WTC11 (cell line): ENCODE results near the gene C5orf24. TPM values are rescaled to one million over a fixed set of nuclear protein-coding genes. Genes with fewer than 3 reads are reported as not detected.

Experiments
- ATAC-seq: fragments of 200-7000 bp; cut with Tn5 transposase; 2 replicates; pipeline ENCODE4 v1.10.0; 2021; ENCODE audit warnings: mild to moderate bottlenecking, moderate library complexity
- CTCF ChIA-PET: fragments of 300-600 bp; sonication (Branson Sonifier 250); formaldehyde crosslinking; loops from one replicate; lab custom pipeline; 2021; ENCODE audit warnings: antibody characterized with exemption; lab: Charles Lee
- POLR2A ChIA-PET: fragments of 350-600 bp; sonication (Branson Sonifier 250); formaldehyde crosslinking; loops from one replicate; lab custom pipeline; 2021; ENCODE audit warnings: antibody characterized with exemption; lab: Charles Lee
- DNase-seq: peaks from one replicate; pipeline ENCODE4 v3.0.0; 2021; ENCODE audit warnings: low spot score
- H3K27ac Mint-ChIP-seq: 2 replicates; pipeline ENCODE4 v1.8.0; 2021; ENCODE audit warnings: mixed read lengths
- H3K27me3 Mint-ChIP-seq: 2 replicates; pipeline ENCODE4 v1.8.0; 2021; ENCODE audit warnings: low read depth, mild to moderate bottlenecking, moderate library complexity, mixed read lengths
- H3K36me3 Mint-ChIP-seq: 2 replicates; pipeline ENCODE4 v1.8.0; 2021; ENCODE audit warnings: mixed read lengths
- H3K4me1 Mint-ChIP-seq: 2 replicates; pipeline ENCODE4 v1.8.0; 2022; ENCODE audit warnings: mixed read lengths
- H3K4me3 Mint-ChIP-seq: 2 replicates; pipeline ENCODE4 v1.8.0; 2021; ENCODE audit warnings: mild to moderate bottlenecking, moderate library complexity, mixed read lengths
- H3K9me3 Mint-ChIP-seq: 2 replicates; pipeline ENCODE4 v1.8.0; 2021; ENCODE audit warnings: mixed read lengths
- AR ChIP-seq: fragments of 250-450 bp; sonication (Bioruptor Pico); IDR thresholded peaks from 2 replicates; pipeline ENCODE4 v1.9.0; 2021; ENCODE audit warnings: mild to moderate bottlenecking
- E2F4 ChIP-seq: sonication (generic); formaldehyde crosslinking; IDR thresholded peaks from 2 replicates; pipeline ENCODE4 v1.8.1; 2022; ENCODE audit warnings: low read depth, mild to moderate bottlenecking, moderate library complexity, missing genetic modification reagents, borderline replicate concordance
- ELF4 ChIP-seq: sonication (generic); formaldehyde crosslinking; IDR thresholded peaks from 2 replicates; pipeline ENCODE4 v1.8.1; 2022; ENCODE audit warnings: low read depth, mild to moderate bottlenecking, moderate library complexity, missing genetic modification reagents
- FOXP4 ChIP-seq: sonication (generic); formaldehyde crosslinking; IDR thresholded peaks from 2 replicates; pipeline ENCODE4 v1.8.0; 2022; ENCODE audit warnings: mild to moderate bottlenecking, missing genetic modification reagents
- GTF2I ChIP-seq: fragments of 250-450 bp; sonication (Bioruptor Pico); conservative IDR thresholded peaks from 2 replicates; pipeline ENCODE4 v1.4.0; 2021; ENCODE audit warnings: mild to moderate bottlenecking
- IRF2 ChIP-seq: sonication (generic); formaldehyde crosslinking; IDR thresholded peaks from 2 replicates; pipeline ENCODE4 v1.8.0; 2022; ENCODE audit warnings: low read depth, missing genetic modification reagents, borderline replicate concordance
- MXD4 ChIP-seq: fragments of 250-450 bp; sonication (Bioruptor Pico); IDR thresholded peaks from 2 replicates; pipeline ENCODE4 v1.8.0; 2021; ENCODE audit warnings: mild to moderate bottlenecking, moderate library complexity, borderline replicate concordance
- MYBL2 ChIP-seq: sonication (generic); formaldehyde crosslinking; IDR thresholded peaks from 2 replicates; pipeline ENCODE4 v1.8.1; 2023; ENCODE audit warnings: mild to moderate bottlenecking, moderate library complexity, missing genetic modification reagents
- NFATC4 ChIP-seq: fragments of 250-450 bp; sonication (Bioruptor Pico); IDR thresholded peaks from 2 replicates; pipeline ENCODE4 v1.9.0; 2021; ENCODE audit warnings: mild to moderate bottlenecking
- NFE2L1 ChIP-seq: sonication (generic); formaldehyde crosslinking; IDR thresholded peaks from 2 replicates; pipeline ENCODE4 v1.8.1; 2023; ENCODE audit warnings: missing genetic modification reagents
- NR1H2 ChIP-seq: sonication (generic); formaldehyde crosslinking; IDR thresholded peaks from 2 replicates; pipeline ENCODE4 v1.9.0; 2021; ENCODE audit warnings: mild to moderate bottlenecking, moderate library complexity, missing genetic modification reagents
- PRDM15 ChIP-seq: sonication (generic); formaldehyde crosslinking; IDR thresholded peaks from 2 replicates; pipeline ENCODE4 v1.8.0; 2022; ENCODE audit warnings: missing genetic modification reagents
- PRRX2 ChIP-seq: fragments of 250-450 bp; sonication (Bioruptor Pico); IDR thresholded peaks from 2 replicates; pipeline ENCODE4 v1.8.0; 2021; ENCODE audit warnings: mild to moderate bottlenecking
- RORB ChIP-seq: fragments of 250-450 bp; sonication (Bioruptor Pico); IDR thresholded peaks from 2 replicates; pipeline ENCODE4 v1.9.0; 2021; ENCODE audit warnings: mild to moderate bottlenecking
- TCF7 ChIP-seq: sonication (generic); formaldehyde crosslinking; IDR thresholded peaks from 2 replicates; pipeline ENCODE4 v1.8.0; 2022; ENCODE audit warnings: mild to moderate bottlenecking, low read depth, missing genetic modification reagents, moderate library complexity
- TP53 ChIP-seq: sonication (generic); formaldehyde crosslinking; IDR thresholded peaks from 2 replicates; pipeline ENCODE4 v1.8.1; 2023; ENCODE audit warnings: mild to moderate bottlenecking, missing genetic modification reagents
- USF2 ChIP-seq: sonication (generic); formaldehyde crosslinking; IDR thresholded peaks from 2 replicates; pipeline ENCODE4 v1.8.1; 2023; ENCODE audit warnings: mild to moderate bottlenecking, missing genetic modification reagents, moderate library complexity
- ZBTB43 ChIP-seq: sonication (generic); formaldehyde crosslinking; IDR thresholded peaks from 2 replicates; pipeline ENCODE4 v1.8.1; 2023; ENCODE audit warnings: mild to moderate bottlenecking, missing genetic modification reagents
- ZNF121 ChIP-seq: sonication (generic); formaldehyde crosslinking; IDR thresholded peaks from 2 replicates; pipeline ENCODE4 v1.8.0; 2023; ENCODE audit warnings: missing genetic modification reagents
- ZNF281 ChIP-seq: sonication (generic); formaldehyde crosslinking; IDR thresholded peaks from 2 replicates; pipeline ENCODE4 v1.8.0; 2023; ENCODE audit warnings: mild to moderate bottlenecking, missing genetic modification reagents
- ZNF416 ChIP-seq: fragments of 250-450 bp; sonication (Bioruptor Pico); IDR thresholded peaks from 2 replicates; pipeline ENCODE4 v1.9.0; 2021; ENCODE audit warnings: mild to moderate bottlenecking, inconsistent platforms
- total RNA-seq: library from RNA; stranded (reverse); gene quantifications from 3 replicates; pipeline ENCODE4 v1.2.3, GENCODE V29; 2021

C5orf24 gene
- total RNA-seq, 1 experiment from 2014 or later: 15.7 TPM

- TF ChIP-seq E2F4 (CRISPR knock-in tag) (no peak), USF2 (no peak), NR1H2 (no peak), RORB (CRISPR knock-in tag) (no peak), MXD4 (CRISPR knock-in tag) (no peak), TP53 (CRISPR knock-in tag) (no peak)
Measured at GRCh38 chr5:134798468-134798867, 47.3 kb upstream of the C5orf24 start (continued).

- H3K27ac Mint-ChIP-seq: no peak overlapping the region
- ATAC-seq (no peak), DNase-seq (no peak)
- POLR2A ChIA-PET: no interaction called here
- no peaks in the 10 kb centered on the region for H3K9me3 Mint-ChIP-seq
- H3K4me1 Mint-ChIP-seq: no peaks in the 10 kb centered on the region
- peaks cover 39% of the 10 kb centered on the region for H3K36me3 Mint-ChIP-seq
- H3K27me3 Mint-ChIP-seq: no peaks in the 10 kb centered on the region
- H3K4me3 Mint-ChIP-seq: no peak overlapping the region
- CTCF ChIA-PET: no interaction called here
- TF ChIP-seq IRF2 (CRISPR knock-in tag) (no peak), PRRX2 (CRISPR knock-in tag) (no peak), NFE2L1 (CRISPR knock-in tag) (no peak), ZNF281 (no peak), FOXP4 (no peak), ELF4 (CRISPR knock-in tag) (no peak), ZNF416 (CRISPR knock-in tag) (no peak), PRDM15 (CRISPR knock-in tag) (no peak), ZBTB43 (CRISPR knock-in tag) (no peak), NFATC4 (no peak), GTF2I (CRISPR knock-in tag) (no peak), MYBL2 (CRISPR knock-in tag) (no peak), AR (CRISPR knock-in tag) (no peak), ZNF121 (CRISPR knock-in tag) (no peak), TCF7 (no peak)
Measured at GRCh38 chr5:134803821-134804220, 41.9 kb upstream of the C5orf24 start.
